ENCODE measurements around the gene SKOR2. TPM values are rescaled to one million over a fixed set of nuclear protein-coding genes. Genes with fewer than 3 reads are reported as not detected.

SKOR2 gene
- total RNA-seq, 1 experiment from 2014 or later: not detected

DNA sequence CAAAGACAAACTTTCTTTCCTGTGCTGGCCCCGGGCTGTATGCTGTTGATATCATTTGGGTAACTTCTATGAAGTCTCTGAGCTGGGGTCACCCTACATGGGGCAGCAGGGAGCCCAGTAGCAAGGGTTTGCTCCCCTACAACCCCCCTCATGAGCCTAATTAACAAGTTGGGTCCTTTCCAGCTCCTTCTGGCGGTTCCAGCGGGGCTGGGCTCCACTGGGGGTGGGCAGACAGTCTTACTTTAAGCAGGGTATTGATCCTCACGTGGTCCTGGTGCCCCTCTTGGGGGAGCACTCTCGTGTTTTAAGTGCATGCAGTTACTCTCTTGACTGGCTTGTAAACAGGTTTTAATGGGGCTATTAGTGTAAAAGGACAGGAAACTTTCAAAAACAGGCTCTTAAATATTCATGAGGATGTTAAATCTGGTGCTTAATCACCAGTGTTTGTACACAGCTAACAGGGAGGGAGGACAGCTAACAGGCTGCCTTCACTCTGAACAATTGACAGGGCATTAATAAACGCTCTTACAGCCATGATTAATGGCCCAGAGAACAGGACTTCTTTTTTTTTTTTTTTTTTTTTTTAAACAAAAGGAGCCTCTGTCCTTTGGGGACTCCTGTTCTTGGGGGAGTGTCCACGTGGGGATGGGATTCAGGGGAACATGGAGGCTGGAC is 36.6 kb upstream of the SKOR2 start:
- ChIA-PET POLR2A (no interaction called here), CTCF (no interaction called here)
- Histone ChIP-seq H3K9me3 (ENCODE audit: control insufficient read depth, insufficient read depth, low read depth, low read length) (no peaks in the 10 kb centered on the region), H3K27me3 (ENCODE audit: control insufficient read depth, insufficient read depth, low read length) (no peaks in the 10 kb centered on the region), H3K4me1 (ENCODE audit: control insufficient read depth, insufficient read depth, low read length) (no peaks in the 10 kb centered on the region), H3K36me3 (ENCODE audit: control insufficient read depth, insufficient read depth, low read length) (no peaks in the 10 kb centered on the region), H3K27ac (ENCODE audit: low read length) (no peak overlapping the region), H3K4me3 (ENCODE audit: low read depth in 2 of 2, low read length in 2 of 2) (no peak overlapping the region)
- ATAC-seq (no peak), DNase-seq (ENCODE audit: low read depth, low spot score) (no peak)
- no TSS peak for BruUV-seq (replicated peaks)
- in situ Hi-C loops (cut with HindIII; ENCODE audit: low pct_unique_long_range_greater_than_20kb, low sequenced_read_pairs) (no loop called here), intact Hi-C loops (cut with micrococcal nuclease; ENCODE audit: unreplicated experiment) (no loop called here)
- TF ChIP-seq POLR2AphosphoS5 (IDR thresholded peaks at IDR 0.05; ENCODE audit: low read depth, low read length) (no peak), SIN3A (IDR thresholded peaks at IDR 0.05; ENCODE audit: borderline replicate concordance, insufficient read depth, low read depth, low read length) (no peak)
- TF ChIP-seq, protein P1, sequence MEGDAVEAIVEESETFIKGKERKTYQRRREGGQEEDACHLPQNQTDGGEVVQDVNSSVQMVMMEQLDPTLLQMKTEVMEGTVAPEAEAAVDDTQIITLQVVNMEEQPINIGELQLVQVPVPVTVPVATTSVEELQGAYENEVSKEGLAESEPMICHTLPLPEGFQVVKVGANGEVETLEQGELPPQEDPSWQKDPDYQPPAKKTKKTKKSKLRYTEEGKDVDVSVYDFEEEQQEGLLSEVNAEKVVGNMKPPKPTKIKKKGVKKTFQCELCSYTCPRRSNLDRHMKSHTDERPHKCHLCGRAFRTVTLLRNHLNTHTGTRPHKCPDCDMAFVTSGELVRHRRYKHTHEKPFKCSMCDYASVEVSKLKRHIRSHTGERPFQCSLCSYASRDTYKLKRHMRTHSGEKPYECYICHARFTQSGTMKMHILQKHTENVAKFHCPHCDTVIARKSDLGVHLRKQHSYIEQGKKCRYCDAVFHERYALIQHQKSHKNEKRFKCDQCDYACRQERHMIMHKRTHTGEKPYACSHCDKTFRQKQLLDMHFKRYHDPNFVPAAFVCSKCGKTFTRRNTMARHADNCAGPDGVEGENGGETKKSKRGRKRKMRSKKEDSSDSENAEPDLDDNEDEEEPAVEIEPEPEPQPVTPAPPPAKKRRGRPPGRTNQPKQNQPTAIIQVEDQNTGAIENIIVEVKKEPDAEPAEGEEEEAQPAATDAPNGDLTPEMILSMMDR (IDR thresholded peaks at IDR 0.05): no peak
- TF ChIP-seq, protein P2, sequence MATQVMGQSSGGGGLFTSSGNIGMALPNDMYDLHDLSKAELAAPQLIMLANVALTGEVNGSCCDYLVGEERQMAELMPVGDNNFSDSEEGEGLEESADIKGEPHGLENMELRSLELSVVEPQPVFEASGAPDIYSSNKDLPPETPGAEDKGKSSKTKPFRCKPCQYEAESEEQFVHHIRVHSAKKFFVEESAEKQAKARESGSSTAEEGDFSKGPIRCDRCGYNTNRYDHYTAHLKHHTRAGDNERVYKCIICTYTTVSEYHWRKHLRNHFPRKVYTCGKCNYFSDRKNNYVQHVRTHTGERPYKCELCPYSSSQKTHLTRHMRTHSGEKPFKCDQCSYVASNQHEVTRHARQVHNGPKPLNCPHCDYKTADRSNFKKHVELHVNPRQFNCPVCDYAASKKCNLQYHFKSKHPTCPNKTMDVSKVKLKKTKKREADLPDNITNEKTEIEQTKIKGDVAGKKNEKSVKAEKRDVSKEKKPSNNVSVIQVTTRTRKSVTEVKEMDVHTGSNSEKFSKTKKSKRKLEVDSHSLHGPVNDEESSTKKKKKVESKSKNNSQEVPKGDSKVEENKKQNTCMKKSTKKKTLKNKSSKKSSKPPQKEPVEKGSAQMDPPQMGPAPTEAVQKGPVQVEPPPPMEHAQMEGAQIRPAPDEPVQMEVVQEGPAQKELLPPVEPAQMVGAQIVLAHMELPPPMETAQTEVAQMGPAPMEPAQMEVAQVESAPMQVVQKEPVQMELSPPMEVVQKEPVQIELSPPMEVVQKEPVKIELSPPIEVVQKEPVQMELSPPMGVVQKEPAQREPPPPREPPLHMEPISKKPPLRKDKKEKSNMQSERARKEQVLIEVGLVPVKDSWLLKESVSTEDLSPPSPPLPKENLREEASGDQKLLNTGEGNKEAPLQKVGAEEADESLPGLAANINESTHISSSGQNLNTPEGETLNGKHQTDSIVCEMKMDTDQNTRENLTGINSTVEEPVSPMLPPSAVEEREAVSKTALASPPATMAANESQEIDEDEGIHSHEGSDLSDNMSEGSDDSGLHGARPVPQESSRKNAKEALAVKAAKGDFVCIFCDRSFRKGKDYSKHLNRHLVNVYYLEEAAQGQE (IDR thresholded peaks at IDR 0.05; ENCODE audit: insufficient read depth in 1 of 2, low read depth in 2 of 2, low read length in 1 of 2): no peak

DNA sequence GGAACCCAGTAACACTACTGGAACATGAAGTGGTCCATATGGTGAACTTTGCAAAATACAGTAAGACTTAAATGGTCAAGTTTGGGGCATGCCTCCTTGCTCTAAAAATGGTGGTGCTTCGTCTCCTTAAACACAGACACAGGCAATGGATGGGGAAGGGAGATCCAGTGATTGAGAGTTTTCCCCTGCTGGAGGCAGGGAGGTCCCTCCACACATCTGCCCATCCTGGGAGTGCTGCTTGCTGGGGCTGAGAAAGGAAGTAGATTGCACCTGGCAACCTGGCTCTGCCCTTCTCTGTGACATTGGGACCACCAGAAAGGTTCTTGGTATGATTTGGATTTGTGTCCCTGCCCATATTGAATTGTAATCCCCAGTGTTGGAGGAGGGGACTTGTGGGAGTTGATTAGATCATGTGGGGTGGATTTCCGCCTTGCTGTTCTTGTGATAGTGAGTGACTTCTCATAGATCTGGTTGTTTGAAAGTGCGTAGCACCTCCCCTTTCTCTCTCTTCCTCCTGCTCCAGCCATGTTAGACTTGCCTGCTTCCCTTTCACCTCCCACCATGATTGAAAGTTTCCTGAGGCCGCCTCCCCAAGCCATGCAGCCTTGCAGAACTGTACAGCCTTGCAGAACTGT is 35.4 kb upstream of the SKOR2 start:
- Histone ChIP-seq H3K4me1 (ENCODE audit: control insufficient read depth, insufficient read depth, low read length) (no peaks in the 10 kb centered on the region), H3K27me3 (ENCODE audit: control insufficient read depth, insufficient read depth, low read length) (no peaks in the 10 kb centered on the region), H3K27ac (ENCODE audit: low read length) (no peak overlapping the region), H3K36me3 (ENCODE audit: control insufficient read depth, insufficient read depth, low read length) (no peaks in the 10 kb centered on the region), H3K9me3 (ENCODE audit: control insufficient read depth, insufficient read depth, low read depth, low read length) (no peaks in the 10 kb centered on the region), H3K4me3 (ENCODE audit: low read depth in 2 of 2, low read length in 2 of 2) (no peak overlapping the region)
- in situ Hi-C loops (cut with HindIII; ENCODE audit: low pct_unique_long_range_greater_than_20kb, low sequenced_read_pairs): no loop called here
- no peak for ATAC-seq
- POLR2A ChIA-PET: no interaction called here
- no TSS peak for BruUV-seq (replicated peaks)
- CTCF ChIA-PET: no interaction called here
- DNase-seq (ENCODE audit: low read depth, low spot score): no peak
- intact Hi-C loops (cut with micrococcal nuclease; ENCODE audit: unreplicated experiment): no loop called here
- TF ChIP-seq, protein P2 (IDR thresholded peaks at IDR 0.05; ENCODE audit: insufficient read depth in 1 of 2, low read depth in 2 of 2, low read length in 1 of 2): no peak
